IMR-90 (cell line): ENCODE measurements around the gene PIP5K1B. TPM values are rescaled to one million over a fixed set of nuclear protein-coding genes. Genes with fewer than 3 reads are reported as not detected.

ENCODE experiments used
- ATAC-seq: fragments of 200-7000 bp; cut with Tn5 transposase; 2 replicates; pipeline ENCODE4 v1.9.1; 2020; ENCODE audit warnings: low read depth, mild to moderate bottlenecking, moderate library complexity
- BruUV-seq: library from RNA; stranded (reverse); fragments of 400-500 nt; replicated peaks from 2 replicates; lab custom pipeline; 2021; lab: Mats Ljungman, UMichigan
- CTCF ChIA-PET: fragments of 300-600 bp; formaldehyde crosslinking; extraction: SDS; loops from one replicate; lab custom pipeline; 2021; ENCODE audit warnings: antibody characterized with exemption; lab: Yijun Ruan, JAX
- POLR2A ChIA-PET: fragments of 300-600 bp; sonication (Branson Sonifier 250); formaldehyde crosslinking; loops from one replicate; lab custom pipeline; 2022; ENCODE audit warnings: antibody characterized with exemption; ENCODE audit not compliant: unreplicated experiment; lab: Charles Lee
- DNase-seq: peaks from one replicate; pipeline ENCODE4 v3.0.0; 2013
- H2AFZ ChIP-seq: replicated peaks from 2 replicates; pipeline ENCODE3; 2013; ENCODE audit warnings: low read length, mild to moderate bottlenecking; ENCODE audit not compliant: poor library complexity
- H2AK5ac ChIP-seq: 2 replicates; pipeline ENCODE4 v1.6.1; 2013; ENCODE audit warnings: low read depth, low read length, inconsistent platforms
- H2AK9ac ChIP-seq: replicated peaks from 2 replicates; pipeline ENCODE3; 2013; ENCODE audit warnings: mild to moderate bottlenecking, low read depth, low read length, moderate library complexity; ENCODE audit not compliant: poor library complexity
- H2BK120ac ChIP-seq: 2 replicates; pipeline ENCODE4 v1.6.1; 2013; ENCODE audit warnings: low read depth, low read length, inconsistent platforms
- H2BK15ac ChIP-seq: 3 replicates; pipeline ENCODE4 v1.6.1; 2013; ENCODE audit warnings: low read depth, low read length, inconsistent platforms
- H2BK20ac ChIP-seq: 2 replicates; pipeline ENCODE4 v1.6.1; 2013; ENCODE audit warnings: low read depth, mild to moderate bottlenecking, inconsistent platforms, low read length, moderate library complexity
- H2BK5ac ChIP-seq: 2 replicates; pipeline ENCODE4 v1.6.1; 2013; ENCODE audit warnings: mild to moderate bottlenecking, low read depth, low read length, inconsistent platforms; ENCODE audit not compliant: poor library complexity, severe bottlenecking
- H3K14ac ChIP-seq: replicated peaks from 2 replicates; pipeline ENCODE4 v1.6.1; 2013; ENCODE audit warnings: low read depth, low read length, inconsistent platforms
- H3K18ac ChIP-seq: 2 replicates; pipeline ENCODE4 v1.6.1; 2013; ENCODE audit warnings: low read depth, low read length, control low read depth
- H3K23ac ChIP-seq: 2 replicates; pipeline ENCODE4 v1.6.1; 2013; ENCODE audit warnings: low read depth, low read length, inconsistent platforms
- H3K27ac ChIP-seq: 2 replicates; pipeline ENCODE4 v1.5.1; 2013; ENCODE audit warnings: mild to moderate bottlenecking, control low read depth, low read length; ENCODE audit not compliant: insufficient read depth
- H3K27me3 ChIP-seq: 2 replicates; pipeline ENCODE4 v1.6.1; 2013; ENCODE audit warnings: low read length; ENCODE audit not compliant: control insufficient read depth, insufficient read depth
- H3K36me3 ChIP-seq: 2 replicates; pipeline ENCODE4 v1.6.1; 2013; ENCODE audit warnings: low read length, mixed read lengths; ENCODE audit not compliant: control insufficient read depth, insufficient read depth
- H3K4ac ChIP-seq: 2 replicates; pipeline ENCODE4 v1.6.1; 2013; ENCODE audit warnings: low read depth, low read length, inconsistent platforms
- H3K4me1 ChIP-seq: 2 replicates; pipeline ENCODE4 v1.6.1; 2013; ENCODE audit warnings: low read length, mixed read lengths; ENCODE audit not compliant: control insufficient read depth, insufficient read depth
- H3K4me2 ChIP-seq: 2 replicates; pipeline ENCODE4 v1.6.1; 2013; ENCODE audit warnings: low read depth, mild to moderate bottlenecking, control low read depth, low read length, moderate library complexity
- H3K4me3 ChIP-seq: 2 replicates; pipeline ENCODE4 v1.5.1; 2013; ENCODE audit warnings: low read depth, mild to moderate bottlenecking, control low read depth, low read length, moderate library complexity; ENCODE audit not compliant: insufficient read depth
- H3K56ac ChIP-seq: 2 replicates; pipeline ENCODE4 v1.6.1; 2013; ENCODE audit warnings: low read length, inconsistent platforms; ENCODE audit not compliant: insufficient read depth; ENCODE audit errors: extremely low read depth
- H3K79me1 ChIP-seq, 2 experiments: 2 replicates each; pipeline ENCODE4 v1.6.1; 2013; ENCODE audit warnings: low read length in 2 of 2, inconsistent platforms in 1 of 2, low read depth in 1 of 2
- H3K9ac ChIP-seq: 2 replicates; pipeline ENCODE4 v1.6.1; 2013; ENCODE audit warnings: low read depth, low read length, control low read depth
- H3K9me1 ChIP-seq: 2 replicates; pipeline ENCODE4 v1.6.1; 2013; ENCODE audit warnings: low read length, inconsistent platforms; ENCODE audit not compliant: insufficient read depth
- H3K9me3 ChIP-seq: 2 replicates; pipeline ENCODE4 v1.6.1; 2013; ENCODE audit warnings: low read length; ENCODE audit not compliant: control insufficient read depth, insufficient read depth
- H4K20me1 ChIP-seq: 2 replicates; pipeline ENCODE4 v1.6.1; 2013; ENCODE audit warnings: low read length, inconsistent platforms; ENCODE audit not compliant: insufficient read depth
- H4K5ac ChIP-seq: 2 replicates; pipeline ENCODE4 v1.6.1; 2013; ENCODE audit warnings: mild to moderate bottlenecking, low read depth, low read length, control low read depth
- H4K8ac ChIP-seq, 2 experiments: 2 replicates each; pipeline ENCODE4 v1.6.1; 2013; ENCODE audit warnings: low read depth in 2 of 2, low read length in 2 of 2, control low read depth in 1 of 2, inconsistent platforms in 1 of 2
- H4K91ac ChIP-seq: 2 replicates; pipeline ENCODE4 v1.6.1; 2013; ENCODE audit warnings: low read depth, low read length, inconsistent platforms; ENCODE audit not compliant: insufficient read depth
- BHLHE40 ChIP-seq: fragments of 150-350 bp; IDR thresholded peaks from 2 replicates; pipeline ENCODE4 v1.6.1; 2016; ENCODE audit warnings: mild to moderate bottlenecking, low read depth, low read length
- CEBPB ChIP-seq: IDR thresholded peaks from 2 replicates; pipeline ENCODE4 v1.6.1; 2012; ENCODE audit warnings: low read depth, low read length, improper control_type of control experiment
- CHD1 ChIP-seq: IDR thresholded peaks from 2 replicates; pipeline ENCODE4 v1.6.1; 2012; ENCODE audit warnings: low read depth, low read length, improper control_type of control experiment
- FOS ChIP-seq: fragments of 150-350 bp; IDR thresholded peaks from 2 replicates; pipeline ENCODE4 v1.6.1; 2016; ENCODE audit warnings: low read depth, low read length
- MAFK ChIP-seq: IDR thresholded peaks from 2 replicates; pipeline ENCODE4 v1.6.1; 2012; ENCODE audit warnings: low read depth, low read length, improper control_type of control experiment
- MAZ ChIP-seq: IDR thresholded peaks from 2 replicates; pipeline ENCODE4 v1.6.1; 2012; ENCODE audit warnings: low read depth, mild to moderate bottlenecking, low read length, improper control_type of control experiment, moderate library complexity, borderline replicate concordance
- MXI1 ChIP-seq: IDR thresholded peaks from 2 replicates; pipeline ENCODE4 v1.6.1; 2012; ENCODE audit warnings: low read depth, mild to moderate bottlenecking, low read length, moderate library complexity, borderline replicate concordance
- NFE2L2 ChIP-seq: fragments of 150-350 bp; IDR thresholded peaks from 2 replicates; pipeline ENCODE4 v1.6.1; 2016; ENCODE audit warnings: low read depth, mild to moderate bottlenecking, low read length
- POLR2A ChIP-seq: IDR thresholded peaks from 2 replicates; pipeline ENCODE4 v1.6.1; 2012; ENCODE audit warnings: mild to moderate bottlenecking, low read depth, low read length
- RAD21 ChIP-seq: IDR thresholded peaks from 2 replicates; pipeline ENCODE4 v1.6.1; 2012; ENCODE audit warnings: low read length, improper control_type of control experiment
- RCOR1 ChIP-seq: IDR thresholded peaks from 2 replicates; pipeline ENCODE4 v1.6.1; 2012; ENCODE audit warnings: mild to moderate bottlenecking, low read length, improper control_type of control experiment; ENCODE audit not compliant: insufficient replicate concordance
- RFX5 ChIP-seq: IDR thresholded peaks from 2 replicates; pipeline ENCODE4 v1.8.0; 2012; ENCODE audit warnings: low read depth, mild to moderate bottlenecking, low read length, moderate library complexity
- SMC3 ChIP-seq: fragments of 150-350 bp; IDR thresholded peaks from 2 replicates; pipeline ENCODE4 v1.6.1; 2016; ENCODE audit warnings: low read depth, mild to moderate bottlenecking, antibody characterized with exemption, low read length, moderate library complexity
- USF2 ChIP-seq: fragments of 150-350 bp; IDR thresholded peaks from 2 replicates; pipeline ENCODE4 v1.6.1; 2017; ENCODE audit warnings: mild to moderate bottlenecking, antibody characterized with exemption, low read length, low read depth
- WGBS, 2 experiments: methylation state at CpG; one replicate each; pipeline versions ENCODE4 v1.1.5 to v1.1.7; 2013; ENCODE audit warnings: missing lambda C conversion rate in 2 of 2; ENCODE audit not compliant: insufficient read length in 1 of 2; ENCODE audit errors: extremely low coverage in 2 of 2; 5-methylcytosine and 5-hydroxymethylcytosine counted together
- dilution Hi-C: fragments of 300-500 bp; cut with HindIII; formaldehyde crosslinking; loops from one replicate; pipeline ENCODE4 v1.14.3; 2018; ENCODE audit warnings: low sequenced_read_pairs; ENCODE audit not compliant: unreplicated experiment
- in situ Hi-C: fragments of 300-500 bp; cut with MboI; formaldehyde crosslinking; loops from 3 replicates; pipeline ENCODE4 v1.14.3; 2019; ENCODE audit warnings: low sequenced_read_pairs, inconsistent platforms, mixed read lengths
- intact Hi-C: fragments of 100-400 bp; cut with micrococcal nuclease; formaldehyde crosslinking; loops from 2 replicates; pipeline ENCODE4 v1.10.0; 2022
- polyA plus RNA-seq, 3 experiments: library from polyadenylated mRNA; depleted of rRNA; stranded (reverse); fragments of >200 nt; gene quantifications; 2 replicates each; pipeline ENCODE4 v1.2.3, GENCODE V29; 2012; ENCODE audit warnings: low replicate concordance in 1 of 3
- total RNA-seq: library from RNA; depleted of rRNA; stranded (reverse); fragments of >200 nt; gene quantifications from 2 replicates; pipeline ENCODE4 v1.2.3, GENCODE V29; 2012
- TF ChIP-seq, protein P1 (sequence below): fragments of 150-350 bp; IDR thresholded peaks from 2 replicates; pipeline ENCODE4 v1.6.1; 2016; ENCODE audit warnings: low read depth, mild to moderate bottlenecking, low read length, moderate library complexity, borderline replicate concordance
- TF ChIP-seq, protein P2 (sequence below): conservative IDR thresholded peaks from 2 replicates; pipeline ENCODE4 v1.5.1; 2012; ENCODE audit warnings: mild to moderate bottlenecking, low read depth, low read length, improper control_type of control experiment

The PIP5K1B gene
- total and polyA plus RNA-seq, 2 of the 4 experiments (the other 2 are of a cell fraction), result not detected

DNA sequence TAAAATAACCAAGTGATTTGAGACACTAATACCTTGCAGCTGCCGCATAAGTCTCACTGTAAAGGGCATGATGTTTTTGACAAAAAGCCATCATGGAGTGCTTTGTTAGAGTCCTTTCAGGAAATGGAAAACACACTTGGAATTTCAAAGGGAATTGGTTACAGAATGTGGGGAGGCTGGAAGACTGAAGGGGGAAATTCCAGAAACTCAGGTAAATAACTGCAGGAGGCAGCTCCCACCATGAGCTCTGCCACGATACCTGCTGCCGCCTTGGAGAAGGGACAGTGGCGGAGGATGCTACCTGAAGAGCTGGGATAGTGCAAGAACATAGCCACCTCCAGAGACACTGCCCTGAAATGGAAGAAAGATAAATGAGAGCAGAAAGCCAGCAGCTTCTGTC is 242.0 kb downstream of the PIP5K1B start:
- no peak overlapping the region for H2BK120ac ChIP-seq
- H3K9ac ChIP-seq, result no peak overlapping the region
- POLR2A ChIA-PET, result no interaction called here
- CTCF ChIA-PET, result no interaction called here
- dilution Hi-C loops, result no loop called here
- no peaks in the 10 kb centered on the region for H3K4me1 ChIP-seq
- no peaks in the 10 kb centered on the region for H3K9me1 ChIP-seq
- no peak overlapping the region for H3K4ac ChIP-seq
- no peak overlapping the region for H4K5ac ChIP-seq
- no peak overlapping the region for H3K4me2 ChIP-seq
- H3K9me3 ChIP-seq, result no peaks in the 10 kb centered on the region
- no peak overlapping the region for H2BK15ac ChIP-seq
- no peak overlapping the region for H4K91ac ChIP-seq
- no peaks in the 10 kb centered on the region; the same call in 1 of the 2 replicates for H3K27me3 ChIP-seq
- H3K4me3 ChIP-seq, result no peak overlapping the region
- H3K18ac ChIP-seq, result no peak overlapping the region
- H2AK5ac ChIP-seq, result no peak overlapping the region
- no peak overlapping the region for H2AFZ ChIP-seq
- intact Hi-C loops, result no loop called here
- H2BK20ac ChIP-seq, result no peak overlapping the region
- TF ChIP-seq FOS (no peak), USF2 (no peak), MAZ (no peak), POLR2A (no peak), MXI1 (no peak), SMC3 (no peak), CHD1 (no peak), RCOR1 (no peak), RAD21 (no peak), RFX5 (no peak), MAFK (no peak), NFE2L2 (no peak), BHLHE40 (no peak), CEBPB (no peak)
- TF ChIP-seq, protein P1, sequence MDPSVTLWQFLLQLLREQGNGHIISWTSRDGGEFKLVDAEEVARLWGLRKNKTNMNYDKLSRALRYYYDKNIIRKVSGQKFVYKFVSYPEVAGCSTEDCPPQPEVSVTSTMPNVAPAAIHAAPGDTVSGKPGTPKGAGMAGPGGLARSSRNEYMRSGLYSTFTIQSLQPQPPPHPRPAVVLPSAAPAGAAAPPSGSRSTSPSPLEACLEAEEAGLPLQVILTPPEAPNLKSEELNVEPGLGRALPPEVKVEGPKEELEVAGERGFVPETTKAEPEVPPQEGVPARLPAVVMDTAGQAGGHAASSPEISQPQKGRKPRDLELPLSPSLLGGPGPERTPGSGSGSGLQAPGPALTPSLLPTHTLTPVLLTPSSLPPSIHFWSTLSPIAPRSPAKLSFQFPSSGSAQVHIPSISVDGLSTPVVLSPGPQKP, result no peak
- TF ChIP-seq, protein P2, sequence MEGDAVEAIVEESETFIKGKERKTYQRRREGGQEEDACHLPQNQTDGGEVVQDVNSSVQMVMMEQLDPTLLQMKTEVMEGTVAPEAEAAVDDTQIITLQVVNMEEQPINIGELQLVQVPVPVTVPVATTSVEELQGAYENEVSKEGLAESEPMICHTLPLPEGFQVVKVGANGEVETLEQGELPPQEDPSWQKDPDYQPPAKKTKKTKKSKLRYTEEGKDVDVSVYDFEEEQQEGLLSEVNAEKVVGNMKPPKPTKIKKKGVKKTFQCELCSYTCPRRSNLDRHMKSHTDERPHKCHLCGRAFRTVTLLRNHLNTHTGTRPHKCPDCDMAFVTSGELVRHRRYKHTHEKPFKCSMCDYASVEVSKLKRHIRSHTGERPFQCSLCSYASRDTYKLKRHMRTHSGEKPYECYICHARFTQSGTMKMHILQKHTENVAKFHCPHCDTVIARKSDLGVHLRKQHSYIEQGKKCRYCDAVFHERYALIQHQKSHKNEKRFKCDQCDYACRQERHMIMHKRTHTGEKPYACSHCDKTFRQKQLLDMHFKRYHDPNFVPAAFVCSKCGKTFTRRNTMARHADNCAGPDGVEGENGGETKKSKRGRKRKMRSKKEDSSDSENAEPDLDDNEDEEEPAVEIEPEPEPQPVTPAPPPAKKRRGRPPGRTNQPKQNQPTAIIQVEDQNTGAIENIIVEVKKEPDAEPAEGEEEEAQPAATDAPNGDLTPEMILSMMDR, result no peak
- no peak for DNase-seq
- no peaks in the 10 kb centered on the region for H4K20me1 ChIP-seq
- no peak overlapping the region for H3K27ac ChIP-seq
- H2BK5ac ChIP-seq, result no peak overlapping the region
- no peak overlapping the region for H4K8ac ChIP-seq
- no peak overlapping the region for H2AK9ac ChIP-seq
- WGBS, 2 experiments, result 42% methylated on average over 2 of the region's 4 CpGs; no CpG with 5 or more reads in 1 of the 2 experiments
- no peak overlapping the region for H3K23ac ChIP-seq
- no peaks in the 10 kb centered on the region for H3K36me3 ChIP-seq
- H3K14ac ChIP-seq, result no peak overlapping the region
- no peak overlapping the region for H3K56ac ChIP-seq
- no peaks in the 10 kb centered on the region for H3K79me1 ChIP-seq
- in situ Hi-C loops, result no loop called here
- no peak for ATAC-seq
- no TSS peak for BruUV-seq
